GM19395 (cell line): ENCODE measurements around the gene LARP1B.
"Not testable (repeated sequence)": the region's sequence is repeated elsewhere in the genome, so short reads cannot be mapped to it uniquely, and the experiment has no call there.

Source experiments
- ATAC-seq: cut with Tn5 transposase; IDR thresholded peaks from one replicate; pipeline ENCODE4 v1.9.1; 2021; ENCODE audit warnings: mild to moderate bottlenecking, moderate library complexity; ENCODE audit not compliant: unreplicated experiment

LARP1B gene

GRCh38 chr4:128060699-128061565, at the start of gene LARP1B:
Gene LARP1B (plus strand): TSS chr4:128061312. CDS start chr4:128074952, 13,640 bp downstream.
- peak; percentile 87 for ATAC-seq

DNA sequence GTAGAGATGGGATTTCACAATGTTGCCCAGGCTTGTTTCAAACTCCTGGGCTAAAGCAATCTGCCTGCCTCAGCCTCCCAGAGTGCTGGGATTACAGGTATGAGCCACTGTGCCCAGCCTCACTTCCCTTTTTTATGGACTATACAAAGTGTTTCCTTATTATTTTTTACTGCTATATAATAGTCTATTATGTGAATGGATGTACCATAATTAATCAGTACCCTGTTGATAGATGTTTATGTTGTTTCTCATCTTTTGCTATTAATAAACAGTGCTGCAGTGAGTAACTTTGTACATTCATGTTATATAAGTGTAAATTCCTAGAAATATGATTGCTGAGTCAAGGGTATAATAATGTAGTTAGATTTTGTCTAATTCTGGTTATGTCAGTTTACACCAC, 35.8 kb upstream of the LARP1B start:
- no peak for ATAC-seq

DNA sequence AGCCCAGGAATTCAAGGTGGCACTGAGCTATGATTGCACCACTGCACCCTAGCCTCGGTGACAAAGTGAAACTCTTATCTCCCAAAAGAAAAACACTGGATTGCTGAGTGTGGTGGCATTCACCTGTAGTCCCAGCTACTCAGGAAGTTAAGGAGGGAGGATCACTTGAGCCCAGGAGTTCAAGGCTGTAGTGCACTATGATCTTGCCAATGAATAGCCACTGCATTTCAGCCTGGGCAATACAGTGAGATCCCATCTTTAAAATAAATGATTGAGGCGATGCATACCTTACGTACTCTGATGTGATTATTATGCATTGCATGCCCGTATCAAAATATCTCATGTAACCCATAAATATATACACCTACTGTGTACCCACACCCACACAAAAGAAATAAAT, 31.2 kb upstream of the LARP1B start:
- no peak for ATAC-seq

DNA sequence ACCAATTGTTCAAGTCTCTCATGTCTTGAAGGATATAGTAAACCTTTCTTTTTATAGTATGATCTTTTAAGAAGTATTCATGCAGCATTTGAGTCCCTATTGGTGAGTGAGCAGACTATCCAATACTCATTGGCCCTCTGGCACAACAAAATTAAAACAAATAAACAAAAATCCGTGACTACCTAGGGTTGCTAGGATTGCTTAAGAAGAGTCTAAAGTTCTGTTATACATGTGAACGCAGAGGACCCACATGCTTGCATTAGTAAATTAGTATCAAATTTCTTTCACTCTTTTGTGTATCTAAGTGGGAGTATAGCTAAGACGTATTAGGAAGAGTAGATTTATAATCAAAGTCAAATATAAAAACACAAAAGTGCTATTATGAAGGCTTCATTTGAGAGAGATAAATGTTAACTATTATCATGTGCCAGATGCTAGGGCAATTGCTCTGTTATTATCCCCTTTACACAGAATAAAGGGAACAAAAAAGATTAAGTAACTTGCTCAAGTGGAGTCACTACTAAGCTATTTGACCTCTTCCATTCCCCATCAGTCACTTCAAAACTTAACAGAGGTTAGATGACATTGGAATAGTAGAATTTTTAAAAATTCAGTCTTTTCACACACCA, 29.2 kb upstream of the LARP1B start:
- ATAC-seq = no peak

GRCh38 chr4:128039568-128039967, 21.5 kb upstream of the LARP1B start:
- no peak for ATAC-seq

GRCh38 chr4:128047019-128047418, 14.1 kb upstream of the LARP1B start:
- not testable (repeated sequence) for ATAC-seq

DNA sequence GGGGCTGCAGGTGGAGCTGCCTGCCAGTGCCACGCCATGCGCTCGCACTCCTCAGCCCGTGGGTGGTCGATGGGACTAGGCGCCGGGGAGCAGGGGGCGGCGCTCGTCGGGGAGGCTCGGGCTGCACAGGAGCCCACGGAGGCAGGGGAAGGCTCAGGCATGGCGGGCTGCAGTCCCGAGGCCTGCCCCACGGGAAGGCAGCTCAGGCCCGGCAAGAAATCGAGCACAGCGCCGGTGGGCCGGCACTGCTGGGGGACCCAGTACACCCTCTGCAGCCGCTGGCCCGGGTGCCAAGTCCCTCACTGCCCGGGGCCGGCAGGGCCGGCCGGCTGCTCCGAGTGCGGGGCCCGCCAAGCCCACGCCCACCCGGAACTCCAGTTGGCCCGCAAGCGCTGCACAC, 13.6 kb upstream of the LARP1B start:
- not testable (repeated sequence) for ATAC-seq

- not testable (repeated sequence) for ATAC-seq
Observed at GRCh38 chr4:128051229-128051628, 9.9 kb upstream of the LARP1B start.

DNA sequence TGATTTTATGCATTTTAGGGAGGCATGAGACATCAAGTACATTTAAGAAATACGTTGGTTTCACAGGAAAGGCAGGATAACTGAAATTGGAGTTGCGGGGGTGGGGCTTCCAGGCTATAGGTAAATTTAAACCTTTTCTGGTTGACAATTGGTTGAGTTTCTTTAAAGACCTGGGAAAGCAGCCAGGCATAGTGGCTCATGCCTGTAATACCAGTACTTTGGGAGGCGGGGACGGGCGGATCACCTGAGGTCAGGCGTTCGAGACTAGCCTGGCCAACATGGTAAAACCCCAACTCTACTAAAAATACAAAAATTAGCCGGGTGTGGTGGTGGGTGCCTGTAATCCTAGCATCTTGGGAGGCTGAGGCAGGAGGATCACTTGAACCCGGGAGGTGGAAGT, 6.2 kb upstream of the LARP1B start:
- not testable (repeated sequence) for ATAC-seq

DNA sequence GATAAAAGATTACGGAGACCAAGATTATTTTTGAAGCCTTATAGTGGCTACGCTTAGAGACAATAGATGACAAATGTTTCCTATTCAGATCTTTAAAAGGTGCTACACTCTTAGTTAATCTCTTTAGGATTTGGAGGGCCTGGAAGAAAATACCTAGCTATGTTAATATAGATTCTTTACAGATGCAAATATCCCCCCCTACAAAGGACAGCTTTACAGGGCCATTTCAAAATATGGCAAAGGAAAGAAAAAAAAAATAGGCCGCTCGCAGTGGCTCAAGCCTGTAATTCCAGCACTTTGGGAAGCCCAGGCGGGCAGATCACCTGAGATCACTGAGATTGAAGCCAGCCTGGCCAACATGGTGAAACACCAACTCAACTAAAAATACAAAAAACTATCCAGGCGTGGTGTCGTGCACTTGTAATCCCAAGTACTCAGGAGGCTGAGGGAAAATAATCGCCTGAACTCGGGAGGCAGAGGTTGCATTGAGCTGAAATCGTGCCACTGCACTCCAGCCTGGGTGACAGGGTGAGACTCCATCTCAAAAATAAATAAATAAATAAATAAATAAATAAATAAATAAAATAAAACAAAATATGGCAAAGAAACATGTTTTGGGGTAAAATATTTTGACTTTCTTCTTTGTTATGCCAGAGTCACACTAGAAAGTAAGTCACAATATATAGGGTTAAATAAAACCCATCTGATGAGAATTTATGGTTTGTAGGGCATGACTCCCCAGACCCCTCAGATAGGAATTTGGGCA, 5.5 kb upstream of the LARP1B start:
- not testable (repeated sequence) for ATAC-seq

DNA sequence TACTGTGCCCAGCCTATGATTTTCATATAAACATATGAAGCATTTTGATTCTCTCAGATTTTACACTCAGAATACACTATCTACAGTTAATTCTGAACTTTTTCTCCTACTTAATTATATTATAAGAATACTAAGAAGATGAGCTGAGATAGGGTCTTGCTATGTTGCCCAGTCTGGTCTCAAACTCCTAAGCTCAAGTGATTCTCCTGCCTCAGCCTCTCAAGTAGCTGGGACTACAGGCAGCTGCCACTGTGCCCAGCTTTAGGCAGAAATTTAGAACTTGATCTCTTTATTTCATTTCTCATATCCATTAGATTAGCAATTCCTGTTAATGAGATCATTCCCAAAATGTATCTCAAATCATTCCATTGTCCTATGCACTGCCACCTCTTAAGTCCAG, 4.7 kb upstream of the LARP1B start:
- no peak for ATAC-seq

DNA sequence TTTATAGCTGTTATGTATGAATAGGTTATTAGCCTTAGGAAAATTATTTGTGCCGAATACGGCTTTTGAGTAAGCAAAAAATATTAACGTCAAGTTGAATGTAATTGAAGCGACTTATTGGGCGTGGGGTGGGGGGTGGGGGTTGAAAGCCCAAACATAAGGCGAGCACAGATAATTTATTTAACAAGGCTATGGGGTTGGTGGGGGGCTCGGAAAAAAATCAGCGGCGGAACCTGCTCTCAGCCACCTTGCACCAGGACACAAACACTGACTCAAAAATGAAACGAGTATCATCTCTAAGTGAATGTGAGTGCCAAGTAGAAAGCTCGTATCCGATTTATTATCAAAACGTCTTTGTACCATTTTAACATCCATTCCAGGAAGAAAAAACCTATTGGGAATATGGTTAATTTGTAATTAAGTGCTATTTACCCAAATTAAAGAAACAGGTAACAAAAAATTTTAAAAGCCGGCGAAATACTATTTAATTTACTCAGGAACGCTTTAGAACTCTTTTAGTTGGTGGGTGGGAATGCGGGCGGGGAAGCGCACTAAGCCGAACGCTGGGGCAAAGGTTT, 902 bp upstream of the LARP1B start:
- no peak for ATAC-seq

DNA sequence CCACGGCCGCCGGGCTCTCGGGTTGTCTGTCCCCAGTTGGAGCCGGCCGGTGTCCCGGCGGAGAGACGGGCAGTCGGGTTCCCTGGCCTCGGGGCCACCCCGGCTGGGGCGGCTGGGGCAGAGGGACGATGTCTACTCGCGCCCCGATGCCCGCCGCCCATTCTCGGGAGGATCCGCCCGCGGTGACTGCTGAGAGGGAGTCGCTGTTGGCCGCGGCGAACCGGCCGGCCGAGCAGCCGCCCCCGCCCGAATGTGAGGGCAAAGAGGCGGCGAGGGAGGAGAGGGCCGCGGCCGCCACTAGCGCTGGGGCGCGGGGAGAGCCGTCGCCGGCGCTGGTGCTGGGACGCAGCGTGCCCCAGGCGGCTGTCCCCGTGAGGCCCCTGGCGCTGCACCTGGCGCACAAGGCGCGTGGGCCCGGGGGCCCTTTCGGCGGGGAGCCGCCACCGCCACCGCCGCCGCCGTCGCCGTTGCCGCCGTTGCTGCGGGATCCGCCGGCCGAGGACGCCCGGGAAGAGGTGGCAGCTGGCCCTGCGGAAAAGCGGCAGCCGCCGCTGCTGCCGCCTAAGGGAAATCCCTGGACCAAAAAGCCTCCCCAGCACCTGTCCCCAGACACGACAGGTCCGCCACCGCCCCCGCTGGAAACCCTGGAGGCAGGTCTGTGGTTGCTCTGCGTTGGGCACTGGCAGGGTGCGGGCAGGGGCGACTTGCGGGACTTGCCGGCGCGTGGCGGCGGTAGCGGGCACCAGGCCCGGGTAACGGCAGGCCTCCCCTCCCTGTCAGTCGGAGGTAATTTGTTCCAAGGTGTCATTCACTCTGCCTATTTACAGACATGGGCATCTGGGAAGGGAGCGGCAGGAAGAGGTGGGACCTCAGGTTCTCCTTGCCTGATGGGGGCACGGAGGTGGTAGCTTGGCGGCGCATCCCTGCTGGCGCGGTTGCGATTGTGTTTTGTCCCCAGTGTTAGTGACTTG, 739 bp downstream of the LARP1B start:
- ATAC-seq = peak; percentile 43

DNA sequence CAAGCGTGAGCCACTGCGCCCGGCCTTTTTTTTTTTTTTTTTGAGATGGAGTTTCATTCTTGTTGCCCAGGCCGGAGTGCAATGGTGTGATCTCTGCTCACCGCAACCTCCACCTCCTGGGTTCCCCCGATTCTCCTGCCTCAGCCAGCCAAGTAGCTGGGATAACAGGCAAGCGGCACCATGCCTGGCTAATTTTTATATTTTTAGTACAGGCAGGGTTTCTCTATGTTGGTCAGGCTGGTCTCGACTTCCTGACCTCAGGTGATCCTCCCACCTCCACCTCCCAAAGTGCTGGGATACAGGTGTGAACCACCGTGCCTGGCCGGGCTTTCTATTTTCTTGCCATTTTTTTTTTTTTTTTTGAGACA, 5.3 kb downstream of the LARP1B start:
- ATAC-seq = not testable (repeated sequence)

- ATAC-seq = peak; percentile 55
Observed at GRCh38 chr4:128068918-128069317, 7.8 kb downstream of the LARP1B start.

DNA sequence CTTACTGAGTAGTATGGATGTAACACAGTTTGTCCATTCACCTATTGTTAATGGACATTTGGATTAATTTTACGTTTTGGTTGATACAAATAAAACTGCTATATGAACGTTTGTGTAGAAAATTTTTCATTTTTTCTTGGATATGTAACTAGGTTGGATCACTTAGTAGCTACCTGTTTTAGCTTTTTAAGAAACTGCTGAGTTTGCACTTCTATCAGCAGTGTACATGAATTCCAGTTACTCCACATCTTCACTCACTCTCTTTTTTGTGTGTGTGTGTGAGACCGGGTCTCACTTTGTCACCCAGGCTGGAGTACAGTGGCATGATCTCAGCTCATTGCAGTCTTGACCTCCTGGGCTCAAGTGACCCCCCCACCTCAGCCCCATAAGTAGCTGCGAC, 15.4 kb downstream of the LARP1B start:
- no peak for ATAC-seq

- not testable (repeated sequence) for ATAC-seq
Observed at GRCh38 chr4:128095293-128095692, 34.2 kb downstream of the LARP1B start.

- ATAC-seq = no peak
Observed at GRCh38 chr4:128107766-128108165, 46.7 kb downstream of the LARP1B start.

DNA sequence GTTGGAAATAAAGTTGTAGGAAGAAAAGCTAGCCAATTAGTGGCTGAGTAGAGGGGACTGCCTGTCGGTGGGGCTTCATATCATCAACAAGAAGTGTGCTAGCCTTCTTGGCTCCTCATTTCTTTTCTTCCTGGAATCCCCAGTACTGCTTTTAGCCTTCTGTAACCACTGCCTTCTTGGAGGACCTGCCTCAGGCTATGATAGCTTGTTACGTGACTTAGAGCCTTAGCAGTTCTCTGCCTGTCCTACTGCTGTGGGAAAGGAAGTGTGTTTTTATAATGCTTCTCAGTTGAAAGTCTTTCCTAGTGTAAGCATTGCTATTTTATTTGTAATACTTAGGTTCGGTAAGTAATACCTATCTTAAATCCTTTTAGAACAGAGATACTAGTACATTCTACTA, 61.9 kb downstream of the LARP1B start:
- no peak for ATAC-seq

DNA sequence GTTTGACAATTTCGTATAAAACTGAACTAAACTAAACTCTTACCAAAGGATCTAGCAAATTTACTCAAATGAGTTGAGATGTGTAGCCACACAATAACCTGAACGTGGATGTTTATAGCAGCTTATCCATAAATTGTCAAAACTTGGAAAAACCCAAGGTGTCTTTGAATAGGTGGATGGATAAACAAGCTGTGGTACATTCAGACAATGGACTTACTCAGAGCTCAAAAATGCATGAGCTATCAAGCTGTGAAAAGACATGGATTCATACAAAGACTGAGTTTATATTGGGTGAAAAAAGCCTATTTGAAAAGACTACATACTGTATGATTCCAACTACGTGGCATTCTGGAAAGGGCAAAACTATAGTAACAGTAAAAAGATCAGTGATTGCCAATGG, 69.5 kb downstream of the LARP1B start:
- ATAC-seq = no peak
